Upper lobe of right lung (tissue), 1 donor: ENCODE results near the gene SAP25. TPM values are rescaled to one million over a fixed set of nuclear protein-coding genes. Genes with fewer than 3 reads are reported as not detected.

Source experiments
- ATAC-seq: fragments of 200-7000 bp; cut with Tn5 transposase; one replicate; pipeline ENCODE4 v1.9.1; 2020; ENCODE audit warnings: mild to moderate bottlenecking, moderate library complexity
- DNase-seq: peaks from one replicate; pipeline ENCODE4 v3.0.0-alpha.2; 2020
- H3K27ac ChIP-seq: fragments of 200-600 bp; one replicate; pipeline ENCODE4 v1.8.0; 2022
- H3K27me3 ChIP-seq: fragments of 200-600 bp; one replicate; pipeline ENCODE4 v1.8.0; 2022; ENCODE audit warnings: mild to moderate bottlenecking
- H3K36me3 ChIP-seq: fragments of 200-600 bp; one replicate; pipeline ENCODE4 v1.8.0; 2022
- H3K4me1 ChIP-seq: fragments of 200-600 bp; one replicate; pipeline ENCODE4 v1.8.0; 2022
- H3K4me3 ChIP-seq: fragments of 200-600 bp; one replicate; pipeline ENCODE4 v1.8.0; 2022; ENCODE audit warnings: mild to moderate bottlenecking
- H3K9me3 ChIP-seq: fragments of 200-600 bp; one replicate; pipeline ENCODE4 v1.8.0; 2022
- intact Hi-C: fragments of 100-400 bp; cut with DNase I; formaldehyde crosslinking; loops from one replicate; pipeline ENCODE4 v1.11.0; 2022
- total RNA-seq: library from RNA; stranded (reverse); fragmentation: NEBNext Ultra II Directional; extraction: Animal tissue kit (Norgen Biotek cat#: 25700); gene quantifications from one replicate; pipeline ENCODE4 v1.2.1, GENCODE V29; 2021
- TF ChIP-seq, protein P1 (sequence below): fragments of 200-600 bp; IDR thresholded peaks from one replicate; pipeline ENCODE4 v1.8.0; 2022; ENCODE audit warnings: antibody characterized with exemption
- donor health status: DM: no; HTN: yes; CAD: no; lungs with severe emphysema.

Gene SAP25
- total RNA-seq, 1 donor from 2014 or later = 6.4 TPM

DNA sequence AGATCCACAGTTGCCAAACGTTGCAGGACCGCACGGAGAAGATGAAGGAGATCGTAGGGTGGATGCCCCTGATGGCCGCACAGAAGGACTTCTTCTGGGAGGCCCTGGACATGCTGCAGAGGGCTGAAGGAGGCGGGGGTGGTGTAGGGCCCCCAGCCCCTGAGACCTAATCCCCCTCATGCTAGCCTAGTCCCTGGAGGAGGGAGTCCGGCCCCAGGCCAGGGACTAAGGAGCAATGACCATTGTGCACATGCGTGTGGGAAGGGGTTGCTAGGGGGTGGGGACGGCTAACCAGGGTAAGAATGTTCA is 27.0 kb upstream of the SAP25 start:
- no peak for ATAC-seq

DNA sequence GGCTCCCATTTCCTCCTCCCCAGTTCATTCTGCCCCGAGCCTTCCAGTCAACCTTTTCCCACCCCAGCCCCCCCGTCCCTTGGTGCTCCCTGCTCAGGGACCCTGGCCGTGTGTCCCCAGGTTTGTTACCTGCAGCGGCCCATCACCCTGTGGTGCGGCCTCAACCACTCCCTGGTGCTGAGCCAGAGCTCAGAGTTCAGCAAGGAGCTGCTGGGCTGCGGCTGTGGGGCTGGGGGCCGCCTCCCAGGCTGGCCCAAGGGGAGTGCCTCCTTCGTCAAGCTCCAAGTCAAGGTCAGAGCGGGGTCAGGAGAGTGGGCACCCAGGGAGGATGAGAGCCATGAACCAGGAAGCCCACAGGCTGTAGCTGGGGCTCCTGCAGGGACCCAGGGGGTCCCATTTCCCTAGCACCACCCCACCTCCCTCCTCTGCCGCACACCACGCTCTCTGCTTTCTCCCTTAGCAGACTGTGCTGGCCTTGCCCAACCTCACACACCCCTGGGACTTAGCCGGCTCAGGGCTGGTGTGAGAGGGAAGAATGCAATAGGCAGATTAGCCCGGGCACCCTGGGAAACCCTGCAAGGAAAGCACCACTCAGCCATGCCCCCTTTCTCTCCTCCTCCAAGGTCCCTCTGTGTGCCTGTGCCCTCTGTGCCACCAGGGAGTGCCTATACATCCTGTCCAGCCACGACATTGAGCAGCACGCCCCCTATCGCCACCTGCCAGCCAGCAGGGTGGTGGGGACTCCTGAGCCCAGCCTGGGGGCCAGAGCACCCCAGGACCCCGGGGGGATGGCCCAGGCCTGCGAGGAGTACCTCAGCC is 26.4 kb upstream of the SAP25 start:
- TF ChIP-seq, protein P1, sequence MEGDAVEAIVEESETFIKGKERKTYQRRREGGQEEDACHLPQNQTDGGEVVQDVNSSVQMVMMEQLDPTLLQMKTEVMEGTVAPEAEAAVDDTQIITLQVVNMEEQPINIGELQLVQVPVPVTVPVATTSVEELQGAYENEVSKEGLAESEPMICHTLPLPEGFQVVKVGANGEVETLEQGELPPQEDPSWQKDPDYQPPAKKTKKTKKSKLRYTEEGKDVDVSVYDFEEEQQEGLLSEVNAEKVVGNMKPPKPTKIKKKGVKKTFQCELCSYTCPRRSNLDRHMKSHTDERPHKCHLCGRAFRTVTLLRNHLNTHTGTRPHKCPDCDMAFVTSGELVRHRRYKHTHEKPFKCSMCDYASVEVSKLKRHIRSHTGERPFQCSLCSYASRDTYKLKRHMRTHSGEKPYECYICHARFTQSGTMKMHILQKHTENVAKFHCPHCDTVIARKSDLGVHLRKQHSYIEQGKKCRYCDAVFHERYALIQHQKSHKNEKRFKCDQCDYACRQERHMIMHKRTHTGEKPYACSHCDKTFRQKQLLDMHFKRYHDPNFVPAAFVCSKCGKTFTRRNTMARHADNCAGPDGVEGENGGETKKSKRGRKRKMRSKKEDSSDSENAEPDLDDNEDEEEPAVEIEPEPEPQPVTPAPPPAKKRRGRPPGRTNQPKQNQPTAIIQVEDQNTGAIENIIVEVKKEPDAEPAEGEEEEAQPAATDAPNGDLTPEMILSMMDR = no peak
- Histone ChIP-seq H3K9me3 (no peaks in the 10 kb centered on the region), H3K4me1 (peaks cover 15% of the 10 kb centered on the region), H3K27ac (no peak overlapping the region), H3K27me3 (no peaks in the 10 kb centered on the region), H3K4me3 (no peak overlapping the region), H3K36me3 (no peaks in the 10 kb centered on the region)
- DNase-seq = no peak
- no peak for ATAC-seq
- intact Hi-C loops = no loop called here

More for the DNA sequence above, 27.0 kb upstream of the SAP25 start:
- H3K27me3 ChIP-seq = no peaks in the 10 kb centered on the region
- H3K4me3 ChIP-seq = no peak overlapping the region
- DNase-seq = no peak
- H3K4me1 ChIP-seq = peaks cover 18% of the 10 kb centered on the region
- TF ChIP-seq, protein P1 = no peak
- no peak overlapping the region for H3K27ac ChIP-seq
- H3K36me3 ChIP-seq = no peaks in the 10 kb centered on the region
- intact Hi-C loops = no loop called here
- H3K9me3 ChIP-seq = no peaks in the 10 kb centered on the region

DNA sequence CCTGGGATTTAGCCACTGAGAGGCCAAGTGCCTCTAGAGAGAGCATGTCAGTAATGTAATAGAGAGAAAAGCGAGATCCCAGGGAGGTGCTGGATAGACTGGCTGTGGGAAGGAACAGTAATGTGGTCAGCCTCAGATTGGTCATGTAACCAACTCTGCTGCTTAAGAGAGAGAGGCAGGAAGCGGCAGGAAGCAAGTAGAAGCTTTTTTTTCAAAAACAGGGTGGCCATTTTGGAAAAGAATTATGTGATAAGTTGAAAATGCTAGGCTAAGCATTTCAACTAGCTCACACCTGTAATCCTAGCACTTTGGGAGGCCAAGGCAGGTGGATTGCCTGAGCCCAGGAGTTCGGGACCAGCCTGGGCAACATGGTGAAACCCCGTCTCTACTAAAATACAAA is 24.7 kb upstream of the SAP25 start:
- Histone ChIP-seq H3K27ac (no peak overlapping the region), H3K36me3 (no peaks in the 10 kb centered on the region), H3K9me3 (no peaks in the 10 kb centered on the region), H3K27me3 (no peaks in the 10 kb centered on the region), H3K4me3 (no peak overlapping the region), H3K4me1 (peaks cover 3% of the 10 kb centered on the region)
- intact Hi-C loops = no loop called here
- TF ChIP-seq, protein P1 = no peak
- no peak for DNase-seq
- ATAC-seq = no peak

DNA sequence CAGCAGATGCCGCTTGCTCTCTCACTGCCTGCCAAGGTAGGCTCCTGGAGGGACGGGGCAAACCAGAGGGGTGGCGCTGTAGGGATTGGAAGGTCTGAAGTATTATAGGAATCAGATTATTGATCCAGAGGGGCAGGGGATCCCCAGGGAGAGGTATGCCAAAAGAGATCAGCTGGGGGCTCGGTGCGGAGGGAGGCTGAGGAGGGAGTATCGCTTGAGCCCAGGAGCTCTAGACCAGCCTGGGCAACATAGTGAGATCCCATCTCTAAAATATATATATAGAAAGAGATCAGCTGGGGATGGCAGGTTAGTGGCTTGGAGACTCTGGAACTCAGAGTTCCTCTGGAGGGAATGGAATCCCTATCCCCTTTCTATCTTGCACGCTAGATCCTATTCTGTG is 21.5 kb upstream of the SAP25 start:
- TF ChIP-seq, protein P1 = no peak
- Histone ChIP-seq H3K27me3 (no peaks in the 10 kb centered on the region), H3K36me3 (no peaks in the 10 kb centered on the region), H3K27ac (no peak overlapping the region), H3K4me3 (no peak overlapping the region), H3K4me1 (no peaks in the 10 kb centered on the region), H3K9me3 (no peaks in the 10 kb centered on the region)
- DNase-seq (no peak), ATAC-seq (no peak)
- intact Hi-C loops = no loop called here

DNA sequence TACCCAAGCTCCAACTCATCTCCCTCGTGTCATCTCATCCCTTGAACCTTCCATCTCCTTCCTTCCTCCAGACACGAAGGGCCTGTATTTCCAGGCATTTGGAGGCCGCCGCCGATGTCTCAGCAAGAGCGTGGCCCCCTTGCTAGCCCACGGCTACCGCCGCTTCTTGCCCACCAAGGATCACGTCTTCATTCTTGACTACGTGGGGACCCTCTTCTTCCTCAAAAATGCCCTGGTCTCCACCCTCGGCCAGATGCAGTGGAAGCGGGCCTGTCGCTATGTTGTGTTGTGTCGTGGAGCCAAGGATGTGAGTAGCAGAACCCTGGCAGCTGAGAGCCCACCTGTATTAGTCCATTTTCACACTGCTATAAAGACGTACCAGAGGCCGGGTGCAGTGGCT is 17.9 kb upstream of the SAP25 start:
- no peak overlapping the region for H3K4me3 ChIP-seq
- intact Hi-C loops = no loop called here
- no peak overlapping the region for H3K27ac ChIP-seq
- H3K4me1 ChIP-seq = peaks cover 5% of the 10 kb centered on the region
- no peaks in the 10 kb centered on the region for H3K27me3 ChIP-seq
- DNase-seq (no peak), ATAC-seq (no peak)
- no peaks in the 10 kb centered on the region for H3K36me3 ChIP-seq
- H3K9me3 ChIP-seq = no peaks in the 10 kb centered on the region
- TF ChIP-seq, protein P1 = no peak
